Epithelial cell of umbilical artery (primary cell): ENCODE results near the gene KLHL20. TPM values are rescaled to one million over a fixed set of nuclear protein-coding genes. Genes with fewer than 3 reads are reported as not detected.

ENCODE experiments used
- total RNA-seq: library from RNA; depleted of rRNA; stranded (reverse); fragments of >200 nt; gene quantifications from 2 replicates; pipeline ENCODE4 v1.2.3, GENCODE V29; 2014

KLHL20 gene, protein sequence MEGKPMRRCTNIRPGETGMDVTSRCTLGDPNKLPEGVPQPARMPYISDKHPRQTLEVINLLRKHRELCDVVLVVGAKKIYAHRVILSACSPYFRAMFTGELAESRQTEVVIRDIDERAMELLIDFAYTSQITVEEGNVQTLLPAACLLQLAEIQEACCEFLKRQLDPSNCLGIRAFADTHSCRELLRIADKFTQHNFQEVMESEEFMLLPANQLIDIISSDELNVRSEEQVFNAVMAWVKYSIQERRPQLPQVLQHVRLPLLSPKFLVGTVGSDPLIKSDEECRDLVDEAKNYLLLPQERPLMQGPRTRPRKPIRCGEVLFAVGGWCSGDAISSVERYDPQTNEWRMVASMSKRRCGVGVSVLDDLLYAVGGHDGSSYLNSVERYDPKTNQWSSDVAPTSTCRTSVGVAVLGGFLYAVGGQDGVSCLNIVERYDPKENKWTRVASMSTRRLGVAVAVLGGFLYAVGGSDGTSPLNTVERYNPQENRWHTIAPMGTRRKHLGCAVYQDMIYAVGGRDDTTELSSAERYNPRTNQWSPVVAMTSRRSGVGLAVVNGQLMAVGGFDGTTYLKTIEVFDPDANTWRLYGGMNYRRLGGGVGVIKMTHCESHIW
- total RNA-seq = 32.2 and 47.6 TPM in 2 replicates

DNA sequence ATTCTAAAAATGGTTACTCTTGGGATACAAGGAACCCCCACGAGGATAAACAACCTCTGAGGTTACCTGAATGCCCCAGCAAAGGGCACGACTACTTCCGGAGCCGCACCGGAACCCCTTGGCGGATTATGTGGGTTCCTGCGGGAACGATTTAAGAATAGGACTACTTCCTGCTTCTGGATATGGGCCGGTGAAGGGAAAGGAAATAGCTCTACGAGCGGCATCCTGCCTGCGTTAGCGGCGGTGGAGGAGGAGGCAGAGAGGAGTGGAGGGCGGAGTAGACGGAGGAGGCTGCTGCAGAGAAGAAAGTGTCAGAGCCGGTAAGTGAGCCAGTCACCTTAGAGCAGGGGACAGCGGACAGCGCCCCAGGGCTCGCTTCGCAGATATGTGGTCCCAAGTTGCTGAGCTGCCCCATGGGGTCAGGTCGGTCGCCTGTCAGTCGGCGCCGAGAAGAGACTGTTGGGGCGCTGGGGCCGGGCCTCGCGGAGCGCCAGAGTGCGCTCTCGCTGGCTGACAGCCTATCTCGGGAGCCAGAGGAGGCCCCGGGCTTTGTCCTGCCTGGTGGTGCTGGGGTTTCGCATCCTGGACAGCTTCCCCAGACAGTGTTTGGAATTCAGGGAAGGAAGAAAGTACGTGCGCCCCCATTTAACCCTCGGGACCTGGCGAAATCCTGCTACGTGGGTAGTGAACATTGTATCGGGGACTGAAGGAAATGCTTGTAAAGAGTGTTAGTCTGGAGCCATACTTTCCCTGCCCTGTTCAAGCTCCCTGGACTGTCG is at the start of gene KLHL20:
TSS of gene KLHL20 (plus strand) at position 223 of the 779 bp plus-strand sequence. CDS start 1,063 bp downstream, outside the sequence.

DNA sequence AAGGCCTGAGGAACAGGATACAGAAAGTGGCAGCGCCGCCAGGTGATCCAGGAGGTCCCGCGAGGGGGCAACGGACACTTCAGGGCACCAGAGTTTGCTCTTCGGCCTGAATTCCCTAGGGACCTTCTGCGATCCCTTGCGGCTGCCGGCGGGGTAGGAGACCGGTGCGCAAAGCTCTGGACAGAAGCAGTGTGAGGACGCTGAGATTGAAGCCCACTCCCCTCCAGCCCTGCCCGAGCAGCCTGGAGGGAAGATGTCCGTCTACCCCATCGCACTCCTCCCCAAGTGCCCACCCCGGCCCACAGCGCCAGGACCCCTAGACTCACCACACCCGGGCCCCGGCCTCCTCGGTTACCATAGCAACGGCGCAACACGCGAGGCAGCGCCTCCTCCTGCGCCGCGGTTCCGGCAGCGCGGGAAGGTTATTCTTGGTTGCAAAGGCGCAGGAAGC is 45.3 kb upstream of the KLHL20 start, which contains the start of gene ANKRD45:
TSS of gene ANKRD45 (minus strand) at position 361 of the 451 bp plus-strand sequence. CDS start 10,433 bp downstream, outside the sequence.

DNA sequence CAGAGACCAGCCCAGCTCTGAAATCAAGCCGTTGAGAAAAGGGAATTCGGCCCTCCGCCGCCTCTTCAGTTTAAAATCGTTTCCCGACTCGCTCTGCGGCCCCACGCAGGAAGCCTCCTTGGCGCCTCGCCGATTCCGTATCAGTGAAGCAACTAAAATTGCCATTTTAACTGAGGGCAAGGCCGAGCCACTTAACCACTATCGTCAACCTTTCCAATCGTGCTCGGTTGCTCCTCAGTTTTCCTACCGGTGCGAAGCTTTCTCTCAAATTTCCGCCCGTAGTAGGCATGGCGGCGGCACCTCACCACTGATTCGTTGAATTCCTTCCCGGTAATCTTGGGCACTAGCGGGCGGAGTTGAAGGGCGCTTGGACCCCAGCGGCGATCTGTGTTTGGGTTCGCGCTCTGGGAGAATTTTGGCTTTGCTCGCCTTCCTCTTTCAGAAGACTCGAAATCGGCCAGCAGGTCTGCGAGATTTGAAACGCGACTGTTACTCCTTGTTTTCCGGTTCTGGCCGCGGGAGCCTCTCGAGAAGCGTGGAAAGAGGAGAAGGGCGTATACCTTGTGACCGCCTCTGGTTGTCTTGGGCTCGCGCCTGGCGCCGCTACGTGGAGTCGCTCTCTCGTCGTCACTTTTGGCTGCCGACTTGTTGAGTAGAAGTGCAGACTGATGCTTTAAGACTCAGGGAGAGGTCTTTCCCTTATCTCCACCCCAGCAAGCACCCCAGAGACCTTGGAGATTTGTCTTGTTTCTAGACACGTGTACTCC is 109.7 kb downstream of the KLHL20 start, which contains the start of the genes CENPL and DARS2:
TSS of gene CENPL (minus strand) at position 569 of the 767 bp plus-strand sequence. CDS start 13,584 bp downstream, outside the sequence.
TSS of gene DARS2 (plus strand) at position 359 of the 767 bp plus-strand sequence. CDS start 557 bp downstream, outside the sequence.

Other genes with a start within 250 kb of the KLHL20 start
- gene PRDX6, start 237.6 kb upstream of the KLHL20 start, total RNA-seq = 194 and 260 TPM in 2 replicates
- gene SLC9C2, start 111.9 kb upstream of the KLHL20 start, total RNA-seq = 0.32 TPM in 1 of 2 replicates, not detected in the other
- gene TEX50, start 79.6 kb upstream of the KLHL20 start, total RNA-seq = not detected in 2 replicates
- gene ANKRD45, start 45.1 kb upstream of the KLHL20 start, total RNA-seq = under 0.01 and 0.46 TPM in 2 replicates
- gene DARS2, start 109.7 kb downstream of the KLHL20 start, total RNA-seq = 26.0 and 27.8 TPM in 2 replicates
- 19.5 and 29.3 TPM in 2 replicates for gene CENPL, start 109.9 kb downstream of the KLHL20 start, total RNA-seq
- gene GAS5, start 153.0 kb downstream of the KLHL20 start, total RNA-seq = 505 and 678 TPM in 2 replicates
- 2.9 and 6.4 TPM in 2 replicates for gene ZBTB37, start 153.4 kb downstream of the KLHL20 start, total RNA-seq
- gene SERPINC1, start 202.3 kb downstream of the KLHL20 start, total RNA-seq = not detected in 2 replicates